SK-N-SH (cell line): ENCODE measurements around the gene GRIK3.

Experiments used
- ELF1 ChIP-seq: IDR thresholded peaks from 2 replicates; pipeline ENCODE4 v1.4.0; 2012
- EZH2phosphoT487 ChIP-seq: fragments of 200-600 bp; sonication (generic); IDR thresholded peaks from 2 replicates; pipeline ENCODE4 v1.6.1; 2017; ENCODE audit warnings: low read depth, mixed run types, mild to moderate bottlenecking, antibody characterized with exemption, moderate library complexity, borderline replicate concordance
- GABPA ChIP-seq: IDR thresholded peaks from 2 replicates; pipeline ENCODE4 v1.4.0; 2012; ENCODE audit warnings: low read depth, mild to moderate bottlenecking
- NRF1 ChIP-seq: IDR thresholded peaks from 2 replicates; pipeline ENCODE4 v1.6.1; 2012; ENCODE audit warnings: low read depth, mild to moderate bottlenecking, low read length
- RAD21 ChIP-seq: IDR thresholded peaks from 2 replicates; pipeline ENCODE4 v1.6.1; 2012; ENCODE audit warnings: mild to moderate bottlenecking, low read length
- SIN3A ChIP-seq: IDR thresholded peaks from 2 replicates; pipeline ENCODE4 v1.6.1; 2012; ENCODE audit warnings: low read depth, mild to moderate bottlenecking, low read length, moderate library complexity, borderline replicate concordance
- TAF1 ChIP-seq: IDR thresholded peaks from 2 replicates; pipeline ENCODE4 v1.6.1; 2012; ENCODE audit warnings: low read depth, mild to moderate bottlenecking, low read length, moderate library complexity, borderline replicate concordance
- TF ChIP-seq, protein P1 (sequence below): fragments of 200-600 bp; sonication (generic); IDR thresholded peaks from 2 replicates; pipeline ENCODE4 v1.6.1; 2017; ENCODE audit warnings: antibody characterized with exemption, mild to moderate bottlenecking, moderate library complexity
- TF ChIP-seq, protein P2 (sequence below): IDR thresholded peaks from 2 replicates; pipeline ENCODE4 v1.4.0; 2012; ENCODE audit warnings: low read depth
- TF ChIP-seq, protein P3 (sequence below): IDR thresholded peaks from 2 replicates; pipeline ENCODE4 v1.4.0; 2012; ENCODE audit warnings: low read depth, borderline replicate concordance

DNA sequence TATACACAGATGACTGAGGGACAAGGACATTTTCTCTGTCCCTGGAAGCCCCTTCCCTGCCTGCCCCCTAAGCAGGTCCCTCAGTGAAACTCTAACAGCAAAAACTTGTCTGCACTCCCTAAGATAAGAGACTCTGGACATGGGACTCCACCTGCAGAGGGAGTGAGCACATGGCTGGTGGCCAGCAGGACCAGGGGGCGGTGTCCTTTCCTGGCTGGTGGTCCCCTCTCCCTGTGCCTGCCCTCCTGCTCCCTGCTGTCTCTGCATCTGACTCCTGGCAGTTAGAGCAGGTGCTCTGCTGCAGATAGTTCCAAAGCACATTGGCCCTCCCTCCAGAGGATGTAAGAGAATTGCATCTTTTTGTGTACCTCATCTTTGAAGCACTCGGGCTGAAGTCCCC lies 215.5 kb downstream of the GRIK3 start:
- TF ChIP-seq TAF1 (no peak), RAD21 (no peak), NRF1 (no peak), ELF1 (no peak), GABPA (no peak), EZH2phosphoT487 (no peak), SIN3A (no peak)
- TF ChIP-seq, protein P1, sequence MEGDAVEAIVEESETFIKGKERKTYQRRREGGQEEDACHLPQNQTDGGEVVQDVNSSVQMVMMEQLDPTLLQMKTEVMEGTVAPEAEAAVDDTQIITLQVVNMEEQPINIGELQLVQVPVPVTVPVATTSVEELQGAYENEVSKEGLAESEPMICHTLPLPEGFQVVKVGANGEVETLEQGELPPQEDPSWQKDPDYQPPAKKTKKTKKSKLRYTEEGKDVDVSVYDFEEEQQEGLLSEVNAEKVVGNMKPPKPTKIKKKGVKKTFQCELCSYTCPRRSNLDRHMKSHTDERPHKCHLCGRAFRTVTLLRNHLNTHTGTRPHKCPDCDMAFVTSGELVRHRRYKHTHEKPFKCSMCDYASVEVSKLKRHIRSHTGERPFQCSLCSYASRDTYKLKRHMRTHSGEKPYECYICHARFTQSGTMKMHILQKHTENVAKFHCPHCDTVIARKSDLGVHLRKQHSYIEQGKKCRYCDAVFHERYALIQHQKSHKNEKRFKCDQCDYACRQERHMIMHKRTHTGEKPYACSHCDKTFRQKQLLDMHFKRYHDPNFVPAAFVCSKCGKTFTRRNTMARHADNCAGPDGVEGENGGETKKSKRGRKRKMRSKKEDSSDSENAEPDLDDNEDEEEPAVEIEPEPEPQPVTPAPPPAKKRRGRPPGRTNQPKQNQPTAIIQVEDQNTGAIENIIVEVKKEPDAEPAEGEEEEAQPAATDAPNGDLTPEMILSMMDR = no peak
- TF ChIP-seq, protein P2, sequence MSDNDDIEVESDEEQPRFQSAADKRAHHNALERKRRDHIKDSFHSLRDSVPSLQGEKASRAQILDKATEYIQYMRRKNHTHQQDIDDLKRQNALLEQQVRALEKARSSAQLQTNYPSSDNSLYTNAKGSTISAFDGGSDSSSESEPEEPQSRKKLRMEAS = no peak
- TF ChIP-seq, protein P3, sequence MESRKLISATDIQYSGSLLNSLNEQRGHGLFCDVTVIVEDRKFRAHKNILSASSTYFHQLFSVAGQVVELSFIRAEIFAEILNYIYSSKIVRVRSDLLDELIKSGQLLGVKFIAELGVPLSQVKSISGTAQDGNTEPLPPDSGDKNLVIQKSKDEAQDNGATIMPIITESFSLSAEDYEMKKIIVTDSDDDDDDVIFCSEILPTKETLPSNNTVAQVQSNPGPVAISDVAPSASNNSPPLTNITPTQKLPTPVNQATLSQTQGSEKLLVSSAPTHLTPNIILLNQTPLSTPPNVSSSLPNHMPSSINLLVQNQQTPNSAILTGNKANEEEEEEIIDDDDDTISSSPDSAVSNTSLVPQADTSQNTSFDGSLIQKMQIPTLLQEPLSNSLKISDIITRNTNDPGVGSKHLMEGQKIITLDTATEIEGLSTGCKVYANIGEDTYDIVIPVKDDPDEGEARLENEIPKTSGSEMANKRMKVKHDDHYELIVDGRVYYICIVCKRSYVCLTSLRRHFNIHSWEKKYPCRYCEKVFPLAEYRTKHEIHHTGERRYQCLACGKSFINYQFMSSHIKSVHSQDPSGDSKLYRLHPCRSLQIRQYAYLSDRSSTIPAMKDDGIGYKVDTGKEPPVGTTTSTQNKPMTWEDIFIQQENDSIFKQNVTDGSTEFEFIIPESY = no peak
